ENCODE results near the gene RNMT.
"Not testable (repeated sequence)": the region's sequence is repeated elsewhere in the genome, so short reads cannot be mapped to it uniquely, and the experiment has no call there.

RNMT gene

DNA sequence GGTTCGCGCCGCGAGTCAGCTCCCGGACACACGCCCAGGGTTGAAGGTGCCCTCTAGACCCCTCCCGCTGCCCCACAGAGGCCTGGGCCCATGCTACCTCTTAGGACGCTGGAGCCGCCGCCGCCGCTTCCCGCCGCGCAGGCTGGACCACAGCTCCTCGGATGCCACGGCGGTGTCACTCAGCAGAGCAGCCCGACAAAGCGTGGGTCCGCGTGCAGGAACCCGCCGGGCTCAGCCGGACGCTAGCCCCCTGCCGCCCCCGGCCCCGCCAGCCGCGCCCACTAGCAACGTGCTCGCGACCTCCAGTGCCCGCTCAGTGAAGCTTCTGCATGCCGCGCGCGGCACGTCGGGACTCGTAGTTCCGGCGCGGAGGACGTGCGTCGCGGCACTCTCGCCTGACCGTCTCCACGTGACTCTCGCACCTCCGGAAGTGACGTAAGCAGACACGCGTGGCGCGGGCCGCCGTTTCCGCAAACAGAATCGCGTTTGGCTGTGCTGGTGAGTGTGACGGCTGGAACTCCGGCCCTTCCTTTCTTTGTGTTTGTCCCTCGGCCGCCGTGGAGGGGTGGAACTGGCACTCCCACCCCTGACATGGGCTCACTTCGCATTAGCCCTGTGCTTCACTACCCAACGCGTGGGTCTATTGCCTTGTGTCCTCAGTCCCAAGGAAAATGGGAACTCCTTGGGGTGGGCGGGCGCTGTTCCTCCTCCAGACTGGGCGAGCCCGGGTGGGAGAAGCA lies at the start of gene RNMT, which contains the start of gene FAM210A:
Gene RNMT (plus strand): TSS at position 442 of the 740 bp plus-strand sequence. CDS start 4,845 bp downstream, outside the sequence.
Gene FAM210A (minus strand): TSS at position 327 of the 740 bp plus-strand sequence. CDS start 44,481 bp downstream, outside the sequence.
- H3K4me3 ChIP-seq (ENCODE audit: low read depth, low read length), result peak within 1 kb of the TSS; percentile 86
- TF ChIP-seq, protein P1, sequence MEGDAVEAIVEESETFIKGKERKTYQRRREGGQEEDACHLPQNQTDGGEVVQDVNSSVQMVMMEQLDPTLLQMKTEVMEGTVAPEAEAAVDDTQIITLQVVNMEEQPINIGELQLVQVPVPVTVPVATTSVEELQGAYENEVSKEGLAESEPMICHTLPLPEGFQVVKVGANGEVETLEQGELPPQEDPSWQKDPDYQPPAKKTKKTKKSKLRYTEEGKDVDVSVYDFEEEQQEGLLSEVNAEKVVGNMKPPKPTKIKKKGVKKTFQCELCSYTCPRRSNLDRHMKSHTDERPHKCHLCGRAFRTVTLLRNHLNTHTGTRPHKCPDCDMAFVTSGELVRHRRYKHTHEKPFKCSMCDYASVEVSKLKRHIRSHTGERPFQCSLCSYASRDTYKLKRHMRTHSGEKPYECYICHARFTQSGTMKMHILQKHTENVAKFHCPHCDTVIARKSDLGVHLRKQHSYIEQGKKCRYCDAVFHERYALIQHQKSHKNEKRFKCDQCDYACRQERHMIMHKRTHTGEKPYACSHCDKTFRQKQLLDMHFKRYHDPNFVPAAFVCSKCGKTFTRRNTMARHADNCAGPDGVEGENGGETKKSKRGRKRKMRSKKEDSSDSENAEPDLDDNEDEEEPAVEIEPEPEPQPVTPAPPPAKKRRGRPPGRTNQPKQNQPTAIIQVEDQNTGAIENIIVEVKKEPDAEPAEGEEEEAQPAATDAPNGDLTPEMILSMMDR (IDR thresholded peaks at IDR 0.05; ENCODE audit: low read depth, low read length), result no peak

DNA sequence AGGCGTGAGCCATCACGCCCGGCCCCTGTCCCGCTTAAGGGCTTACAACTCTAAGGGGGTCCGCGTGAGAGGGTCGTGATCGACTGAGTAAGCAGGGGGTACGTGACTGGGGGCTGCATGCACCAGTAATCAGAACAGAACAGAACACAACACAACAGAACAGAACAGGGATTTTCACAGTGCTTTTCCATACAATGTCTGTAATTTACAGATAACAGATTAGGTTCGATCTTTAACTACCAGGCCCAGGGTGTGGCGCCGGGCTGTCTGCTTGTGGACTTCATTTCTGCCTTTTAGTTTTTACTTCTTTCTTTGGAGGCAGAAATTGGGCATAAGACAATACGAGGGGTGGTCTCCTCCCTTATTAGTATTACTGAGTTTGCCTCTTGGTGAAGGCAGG lies 49.1 kb upstream of the RNMT start:
- H3K4me3 ChIP-seq (ENCODE audit: low read depth, low read length), result not testable (repeated sequence)

DNA sequence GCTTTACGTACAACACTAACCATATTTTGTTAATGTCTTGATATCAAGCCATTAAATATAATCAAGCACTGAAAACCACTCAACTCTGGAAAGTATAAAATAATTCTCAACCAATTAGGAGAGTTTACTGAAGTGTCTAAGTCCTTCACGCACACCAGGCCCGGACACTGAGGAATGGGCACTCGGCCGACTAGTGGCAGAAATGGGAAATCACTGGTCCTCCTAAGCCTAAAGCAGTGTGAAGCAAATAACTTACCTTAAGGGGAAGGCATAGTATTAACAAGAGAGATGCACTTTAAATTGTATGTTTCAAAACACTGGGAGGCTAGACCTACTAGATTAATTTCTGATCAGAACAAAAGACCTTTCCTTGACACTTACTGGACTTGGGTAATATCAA lies 45.9 kb upstream of the RNMT start:
- TF ChIP-seq, protein P1 (IDR thresholded peaks at IDR 0.05; ENCODE audit: low read depth, low read length), result 0 out of 2 replicates have a peak, but pooled peaks have one; percentile 16
- no peak overlapping the region for H3K4me3 ChIP-seq (ENCODE audit: low read depth, low read length)

DNA sequence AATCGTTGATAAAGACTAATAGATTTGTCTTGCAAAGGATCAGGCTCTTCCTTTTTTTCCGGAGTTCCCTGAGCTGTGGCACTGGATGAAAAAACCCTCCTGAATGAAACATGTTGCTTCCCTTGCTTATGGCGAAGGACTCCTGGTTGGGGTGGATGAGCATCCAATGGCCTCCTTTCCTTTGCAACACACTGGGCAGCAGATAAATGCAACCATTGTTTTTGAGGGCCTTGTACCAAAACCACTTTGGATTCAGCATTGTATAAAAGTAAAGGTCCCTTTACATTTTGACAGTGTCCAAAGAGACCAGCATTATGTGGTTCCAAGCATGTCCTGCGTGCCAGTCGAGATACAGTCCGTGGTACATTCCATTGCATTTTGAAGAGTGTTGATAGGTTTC lies 44.8 kb upstream of the RNMT start:
- H3K4me3 ChIP-seq (ENCODE audit: low read depth, low read length), result no peak overlapping the region
- TF ChIP-seq, protein P1 (IDR thresholded peaks at IDR 0.05; ENCODE audit: low read depth, low read length), result no peak

DNA sequence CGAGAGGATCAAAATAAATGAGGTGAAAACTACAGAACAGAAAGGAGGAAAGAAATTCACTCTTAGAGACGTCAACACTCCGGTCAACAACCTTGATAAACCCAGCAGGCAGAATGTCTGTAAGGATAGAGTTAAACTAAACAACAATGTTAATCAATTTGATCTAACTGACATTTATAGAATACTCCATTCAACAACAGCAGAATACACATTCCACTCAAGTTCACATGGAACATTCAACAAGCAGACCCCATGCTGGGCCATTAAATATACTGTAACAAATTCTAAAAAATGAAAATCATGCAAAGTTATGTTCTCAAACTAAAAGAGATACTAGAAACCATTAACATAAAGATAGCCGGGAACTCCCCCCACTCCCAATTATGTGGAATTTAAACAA lies 41.9 kb upstream of the RNMT start:
- no peak overlapping the region for H3K4me3 ChIP-seq (ENCODE audit: low read depth, low read length)
- TF ChIP-seq, protein P1 (IDR thresholded peaks at IDR 0.05; ENCODE audit: low read depth, low read length), result no peak

DNA sequence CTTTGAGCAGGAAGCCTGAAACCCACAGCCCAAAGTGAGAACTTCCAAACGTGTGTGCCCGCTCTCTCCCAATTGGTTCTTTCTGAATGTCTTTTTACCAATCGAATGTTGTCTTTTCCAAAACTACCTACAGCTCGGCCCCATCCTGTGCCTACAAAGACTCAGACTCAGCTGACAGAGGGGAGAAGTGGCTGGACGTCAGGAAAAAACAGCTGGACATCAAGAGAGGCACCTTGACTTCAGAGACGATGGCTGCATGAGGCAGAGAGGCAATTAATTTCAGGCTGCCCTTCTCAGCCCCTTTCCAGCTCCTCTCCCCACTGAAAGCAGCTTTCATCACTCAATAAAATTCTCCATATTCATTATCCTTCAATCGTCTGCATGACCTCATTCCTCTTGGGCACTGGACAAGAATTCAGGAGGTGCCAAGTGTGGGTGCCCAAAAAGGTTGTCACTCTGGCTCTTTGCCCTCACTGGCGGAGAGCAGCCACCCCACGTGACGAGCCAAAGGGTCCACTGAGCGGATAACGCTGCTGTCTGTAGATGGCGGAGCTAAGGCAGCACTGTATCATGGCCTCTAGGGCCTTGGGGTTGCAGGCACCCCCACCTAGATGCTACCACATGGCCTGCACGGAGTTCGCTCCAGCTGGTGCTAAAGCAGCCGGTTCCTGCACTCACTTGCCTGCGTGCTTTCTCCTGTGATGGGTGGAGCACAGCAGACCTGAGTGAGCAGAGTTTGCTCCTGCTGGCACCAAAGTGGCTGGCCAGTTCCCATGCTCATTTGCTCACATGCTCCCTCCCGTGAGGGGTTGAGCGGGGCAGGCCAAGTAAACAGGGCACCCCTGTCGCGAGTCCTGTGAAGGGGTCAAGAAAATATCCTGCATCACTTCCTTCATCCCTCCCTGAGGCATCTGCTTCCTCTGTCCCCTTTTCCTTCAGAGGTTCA lies 38.0 kb upstream of the RNMT start:
- TF ChIP-seq, protein P1 (IDR thresholded peaks at IDR 0.05; ENCODE audit: low read depth, low read length), result no peak
- no peak overlapping the region for H3K4me3 ChIP-seq (ENCODE audit: low read depth, low read length)

DNA sequence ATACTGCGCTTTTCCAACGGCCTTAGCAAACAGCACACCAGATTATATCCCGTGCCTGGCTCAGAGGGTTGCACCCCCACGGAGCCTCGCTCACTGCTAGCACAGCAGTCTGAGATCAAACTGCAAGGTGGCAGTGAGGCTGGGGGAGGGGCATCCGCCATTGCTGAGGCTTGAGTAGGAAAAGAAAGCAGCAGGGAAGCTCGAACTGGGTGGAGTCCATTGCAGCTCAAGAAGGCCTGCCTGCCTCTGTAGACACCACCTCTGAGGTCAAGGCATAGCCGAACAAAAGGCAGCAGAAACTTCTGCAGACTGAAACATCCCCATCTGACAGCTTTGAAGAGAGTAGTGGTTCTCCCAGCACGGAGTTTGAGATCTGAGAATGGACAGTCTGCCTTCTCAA lies 36.4 kb upstream of the RNMT start:
- H3K4me3 ChIP-seq (ENCODE audit: low read depth, low read length), result not testable (repeated sequence)

DNA sequence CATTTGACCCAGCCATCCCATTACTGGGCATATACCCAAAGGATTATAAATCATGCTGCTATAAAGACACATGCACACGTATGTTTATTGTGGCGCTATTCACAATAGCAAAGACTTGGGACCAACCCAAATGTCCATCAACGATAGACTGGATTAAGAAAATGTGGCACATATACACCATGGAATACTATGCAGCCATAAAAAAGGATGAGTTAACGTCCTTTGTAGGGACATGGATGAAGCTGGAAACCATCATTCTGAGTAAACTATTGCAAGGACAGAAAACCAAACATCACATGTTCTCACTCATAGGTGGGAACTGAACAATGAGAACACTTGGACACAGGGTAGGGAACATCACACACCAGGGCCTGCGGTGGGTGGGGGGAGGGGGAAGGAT lies 31.1 kb upstream of the RNMT start:
- not testable (repeated sequence) for H3K4me3 ChIP-seq (ENCODE audit: low read depth, low read length)

Data from WI38 (cell line).